Measurements from ENCODE around the gene SLC30A7. TPM values are rescaled to one million over a fixed set of nuclear protein-coding genes. Genes with fewer than 3 reads are reported as not detected.

Gene SLC30A7
- polyA plus RNA-seq, 4 donors, result 2.0 to 22.1 (median 4.0) TPM

- no peak for FAIRE-seq
- Histone ChIP-seq H3K36me3 (ENCODE audit: control insufficient read depth in 3 of 3, insufficient read depth in 2 of 3, low read depth in 1 of 3, low read length in 3 of 3) (peaks cover 0 to 4% (median 0%) of the 10 kb centered on the region in 3 donors), H3K27ac (ENCODE audit: low read depth in 1 of 3, low read length in 2 of 3) (peak overlapping the region in 2 of 3 donors; percentile 74 to 95), H3K4me3 (ENCODE audit: low read depth in 1 of 3, low read length in 3 of 3) (peak overlapping the region; percentile 63 to 89 (median 76)), H3K27me3 (ENCODE audit: control insufficient read depth in 3 of 3, insufficient read depth in 3 of 3, low read length in 3 of 3) (no peaks in the 10 kb centered on the region), H3K4me1 (ENCODE audit: control insufficient read depth in 3 of 3, insufficient read depth in 2 of 3, low read depth in 1 of 3, low read length in 2 of 3) (peaks cover 3 to 4% (median 4%) of the 10 kb centered on the region in 3 donors), H3K9me3 (ENCODE audit: control insufficient read depth in 2 of 2, insufficient read depth in 1 of 2, low read depth in 1 of 2, low read length in 1 of 2) (no peaks in the 10 kb centered on the region)
- DNase-seq, result peak in 1 of 2 donors; percentile 45
- 0 to 1% (median 1%) methylated on average over 9 of the region's 9 CpGs for WGBS, 3 donors
Measured at GRCh38 chr1:101025283-101025656, 129.4 kb downstream of the SLC30A7 start.

DNA sequence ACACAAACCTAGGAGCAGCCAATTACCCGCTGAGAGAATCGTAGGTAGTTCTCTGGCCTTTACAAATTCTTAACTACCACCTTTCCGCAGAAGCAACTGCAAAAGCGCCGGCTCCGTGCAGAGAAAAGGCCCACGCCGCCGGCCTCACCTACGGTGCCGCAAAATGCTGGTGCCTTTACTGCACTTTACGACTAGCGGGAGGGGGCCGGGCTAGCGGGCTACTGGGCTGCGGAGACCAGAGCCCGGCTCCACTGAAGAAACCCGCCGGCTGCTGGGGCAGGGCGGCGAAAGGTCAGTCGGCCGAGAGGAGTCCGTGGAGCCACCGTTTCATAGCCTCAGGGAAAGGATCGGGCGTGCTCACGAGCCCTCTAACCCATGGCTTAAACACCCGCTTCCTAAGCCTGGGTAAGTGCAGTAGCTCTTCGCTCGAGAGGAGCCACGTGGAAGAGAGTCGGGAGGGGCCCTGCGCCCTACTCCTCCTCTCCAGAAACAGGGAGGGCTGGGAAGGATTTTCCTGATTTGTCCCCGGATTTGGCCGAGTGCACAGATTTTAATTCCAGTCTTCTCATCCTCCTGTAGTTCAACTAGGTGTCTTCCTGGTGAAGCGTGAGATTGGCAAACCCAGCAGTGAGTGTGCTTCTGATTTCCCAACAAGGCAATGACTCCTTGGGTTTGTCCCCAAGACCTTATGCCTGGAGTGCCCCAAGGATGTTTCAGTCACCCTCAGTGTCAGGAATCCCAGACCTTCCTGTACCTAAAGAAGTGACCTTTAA, 130.0 kb downstream of the SLC30A7 start, which contains the start of gene DPH5:
TSS of gene DPH5 (minus strand) at position 128 of the 773 bp plus-strand sequence. CDS start 341 bp downstream, outside the sequence.
- WGBS, 3 donors, result 0 to 1% (median 0%) methylated on average over 37 of the region's 37 CpGs

DNA sequence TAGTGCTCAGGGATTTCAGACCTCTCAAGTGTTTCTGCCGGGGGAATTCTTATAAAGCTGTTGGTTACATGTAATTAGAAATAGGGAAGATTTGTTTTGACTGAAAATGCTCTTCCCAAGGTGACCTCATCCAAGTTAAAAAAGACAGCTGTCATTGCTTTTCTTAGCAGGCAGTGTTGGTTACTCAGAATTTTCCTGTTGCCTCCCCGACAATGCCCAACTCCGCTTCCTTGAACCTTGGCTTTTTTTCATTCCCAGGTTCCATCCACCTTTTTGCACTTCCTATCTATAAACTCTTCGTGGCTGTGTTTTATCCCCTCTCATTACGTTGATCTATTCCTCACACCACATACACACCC, 130.5 kb downstream of the SLC30A7 start:
- Histone ChIP-seq H3K27ac (ENCODE audit: low read depth in 1 of 3, low read length in 2 of 3) (peak overlapping the region; percentile 74 to 95 (median 81)), H3K36me3 (ENCODE audit: control insufficient read depth in 3 of 3, insufficient read depth in 2 of 3, low read depth in 1 of 3, low read length in 3 of 3) (peaks cover 0 to 4% (median 0%) of the 10 kb centered on the region in 3 donors), H3K27me3 (ENCODE audit: control insufficient read depth in 3 of 3, insufficient read depth in 3 of 3, low read length in 3 of 3) (no peaks in the 10 kb centered on the region), H3K9me3 (ENCODE audit: control insufficient read depth in 2 of 2, insufficient read depth in 1 of 2, low read depth in 1 of 2, low read length in 1 of 2) (no peaks in the 10 kb centered on the region), H3K4me3 (ENCODE audit: low read depth in 1 of 3, low read length in 3 of 3) (peak overlapping the region; percentile 63 to 89 (median 76)), H3K4me1 (ENCODE audit: control insufficient read depth in 3 of 3, insufficient read depth in 2 of 3, low read depth in 1 of 3, low read length in 2 of 3) (peaks cover 3 to 4% (median 4%) of the 10 kb centered on the region in 3 donors)
- FAIRE-seq, result no peak
- 14 to 28% (median 14%) methylated on average over 5 of the region's 5 CpGs for WGBS, 3 donors
- DNase-seq, result no peak

More for the DNA sequence above, 130.0 kb downstream of the SLC30A7 start, which contains the start of gene DPH5:
- Histone ChIP-seq H3K27me3 (ENCODE audit: control insufficient read depth in 3 of 3, insufficient read depth in 3 of 3, low read length in 3 of 3) (no peaks in the 10 kb centered on the region), H3K9me3 (ENCODE audit: control insufficient read depth in 2 of 2, insufficient read depth in 1 of 2, low read depth in 1 of 2, low read length in 1 of 2) (no peaks in the 10 kb centered on the region), H3K4me3 (ENCODE audit: low read depth in 1 of 3, low read length in 3 of 3) (peak within 1 kb of the TSS; percentile 63 to 89 (median 76)), H3K36me3 (ENCODE audit: control insufficient read depth in 3 of 3, insufficient read depth in 2 of 3, low read depth in 1 of 3, low read length in 3 of 3) (peaks cover 0 to 4% (median 0%) of the 10 kb centered on the region in 3 donors), H3K4me1 (ENCODE audit: control insufficient read depth in 3 of 3, insufficient read depth in 2 of 3, low read depth in 1 of 3, low read length in 2 of 3) (peaks cover 3 to 4% (median 4%) of the 10 kb centered on the region in 3 donors), H3K27ac (ENCODE audit: low read depth in 1 of 3, low read length in 2 of 3) (peak within 1 kb of the TSS; percentile 74 to 95 (median 81))
- DNase-seq (peak; percentile 90 to 95), FAIRE-seq (no peak)

GRCh38 chr1:101027194-101027772, 131.4 kb downstream of the SLC30A7 start:
- no peak overlapping the region for H3K4me3 ChIP-seq (ENCODE audit: low read depth in 1 of 3, low read length in 3 of 3)
- H3K27ac ChIP-seq (ENCODE audit: low read depth in 1 of 3, low read length in 2 of 3), result no peak overlapping the region
- FAIRE-seq (no peak), DNase-seq (no peak)
- no peaks in the 10 kb centered on the region for H3K9me3 ChIP-seq (ENCODE audit: control insufficient read depth in 2 of 2, insufficient read depth in 1 of 2, low read depth in 1 of 2, low read length in 1 of 2)
- peaks cover 0 to 4% (median 0%) of the 10 kb centered on the region in 3 donors for H3K36me3 ChIP-seq (ENCODE audit: control insufficient read depth in 3 of 3, insufficient read depth in 2 of 3, low read depth in 1 of 3, low read length in 3 of 3)
- H3K27me3 ChIP-seq (ENCODE audit: control insufficient read depth in 3 of 3, insufficient read depth in 3 of 3, low read length in 3 of 3), result no peaks in the 10 kb centered on the region
- WGBS, 3 donors, result 88 to 93% (median 93%) methylated on average over 6 of the region's 6 CpGs
- H3K4me1 ChIP-seq (ENCODE audit: control insufficient read depth in 3 of 3, insufficient read depth in 2 of 3, low read depth in 1 of 3, low read length in 2 of 3), result peaks cover 3 to 4% (median 4%) of the 10 kb centered on the region in 3 donors

DNA sequence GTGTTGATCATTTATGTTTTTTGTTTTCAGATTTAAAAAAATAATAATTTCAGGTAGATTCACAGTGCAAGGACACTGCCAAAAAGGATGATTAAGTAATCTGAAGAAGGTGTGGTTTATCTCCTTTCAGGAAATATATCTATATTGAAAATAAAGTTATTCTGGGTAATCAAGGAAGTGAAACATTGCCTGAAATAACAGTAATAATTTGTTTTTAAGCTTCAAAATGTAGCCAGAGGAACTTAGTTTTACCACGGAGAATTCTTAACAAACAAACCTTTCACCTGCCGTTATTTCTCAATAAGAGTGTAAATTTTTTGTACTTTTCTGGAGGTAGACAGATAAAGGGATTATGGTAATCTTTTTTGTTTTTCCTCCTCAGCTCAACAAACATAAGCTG, 132.6 kb downstream of the SLC30A7 start:
- peaks cover 3 to 4% (median 4%) of the 10 kb centered on the region in 3 donors for H3K4me1 ChIP-seq (ENCODE audit: control insufficient read depth in 3 of 3, insufficient read depth in 2 of 3, low read depth in 1 of 3, low read length in 2 of 3)
- no peak for DNase-seq
- no peaks in the 10 kb centered on the region for H3K27me3 ChIP-seq (ENCODE audit: control insufficient read depth in 3 of 3, insufficient read depth in 3 of 3, low read length in 3 of 3)
- 52 to 75% (median 73%) methylated on average over 2 of the region's 2 CpGs for WGBS, 3 donors
- no peaks in the 10 kb centered on the region for H3K36me3 ChIP-seq (ENCODE audit: control insufficient read depth in 3 of 3, insufficient read depth in 2 of 3, low read depth in 1 of 3, low read length in 3 of 3)
- H3K4me3 ChIP-seq (ENCODE audit: low read depth in 1 of 3, low read length in 3 of 3), result no peak overlapping the region
- no peak for FAIRE-seq
- no peaks in the 10 kb centered on the region for H3K9me3 ChIP-seq (ENCODE audit: control insufficient read depth in 2 of 2, insufficient read depth in 1 of 2, low read depth in 1 of 2, low read length in 1 of 2)
- no peak overlapping the region for H3K27ac ChIP-seq (ENCODE audit: low read depth in 1 of 3, low read length in 2 of 3)

- Histone ChIP-seq H3K27me3 (ENCODE audit: control insufficient read depth in 3 of 3, insufficient read depth in 3 of 3, low read length in 3 of 3) (no peaks in the 10 kb centered on the region), H3K4me3 (ENCODE audit: low read depth in 1 of 3, low read length in 3 of 3) (no peak overlapping the region), H3K4me1 (ENCODE audit: control insufficient read depth in 3 of 3, insufficient read depth in 2 of 3, low read depth in 1 of 3, low read length in 2 of 3) (peaks cover 3 to 4% (median 4%) of the 10 kb centered on the region in 3 donors), H3K9me3 (ENCODE audit: control insufficient read depth in 2 of 2, insufficient read depth in 1 of 2, low read depth in 1 of 2, low read length in 1 of 2) (no peaks in the 10 kb centered on the region), H3K36me3 (ENCODE audit: control insufficient read depth in 3 of 3, insufficient read depth in 2 of 3, low read depth in 1 of 3, low read length in 3 of 3) (no peaks in the 10 kb centered on the region), H3K27ac (ENCODE audit: low read depth in 1 of 3, low read length in 2 of 3) (no peak overlapping the region)
- WGBS, 3 donors, result 74 to 83% (median 78%) methylated on average over 1 of the region's 1 CpG
- DNase-seq (no peak), FAIRE-seq (no peak)
Measured at GRCh38 chr1:101029184-101029583, 133.3 kb downstream of the SLC30A7 start.

- 86 to 98% (median 98%) methylated on average over 4 of the region's 4 CpGs for WGBS, 3 donors
- FAIRE-seq (no peak), DNase-seq (no peak)
- Histone ChIP-seq H3K4me3 (ENCODE audit: low read depth in 1 of 3, low read length in 3 of 3) (no peak overlapping the region), H3K36me3 (ENCODE audit: control insufficient read depth in 3 of 3, insufficient read depth in 2 of 3, low read depth in 1 of 3, low read length in 3 of 3) (no peaks in the 10 kb centered on the region), H3K4me1 (ENCODE audit: control insufficient read depth in 3 of 3, insufficient read depth in 2 of 3, low read depth in 1 of 3, low read length in 2 of 3) (peaks cover 0 to 3% (median 0%) of the 10 kb centered on the region in 3 donors), H3K27ac (ENCODE audit: low read depth in 1 of 3, low read length in 2 of 3) (no peak overlapping the region), H3K27me3 (ENCODE audit: control insufficient read depth in 3 of 3, insufficient read depth in 3 of 3, low read length in 3 of 3) (no peaks in the 10 kb centered on the region), H3K9me3 (ENCODE audit: control insufficient read depth in 2 of 2, insufficient read depth in 1 of 2, low read depth in 1 of 2, low read length in 1 of 2) (no peaks in the 10 kb centered on the region)
Measured at GRCh38 chr1:101030881-101031280, 135.0 kb downstream of the SLC30A7 start.

Data from small intestine (tissue), 7 donors.